HepG2 (cell line): Measurements from ENCODE around the gene FMNL2. TPM values are rescaled to one million over a fixed set of nuclear protein-coding genes. Genes with fewer than 3 reads are reported as not detected.

Experiments
- ATM ChIP-seq: fragments of 450-650 bp; IDR thresholded peaks from 2 replicates; pipeline ENCODE4 v1.7.1; 2017; ENCODE audit warnings: mild to moderate bottlenecking, borderline replicate concordance
- CAMTA2 ChIP-seq: sonication (generic); formaldehyde crosslinking; IDR thresholded peaks from 2 replicates; pipeline ENCODE4 v1.4.0; 2020; ENCODE audit warnings: mild to moderate bottlenecking, missing genetic modification reagents, borderline replicate concordance
- CC2D1A ChIP-seq: sonication (generic); formaldehyde crosslinking; IDR thresholded peaks from 2 replicates; pipeline ENCODE4 v1.8.1; 2023; ENCODE audit warnings: mild to moderate bottlenecking, missing genetic modification reagents
- CENPT ChIP-seq: sonication (generic); formaldehyde crosslinking; IDR thresholded peaks from 2 replicates; pipeline ENCODE4 v1.8.0; 2022; ENCODE audit warnings: low read depth, mild to moderate bottlenecking, moderate library complexity, missing genetic modification reagents
- CHD4 ChIP-seq: fragments of 200-600 bp; sonication (generic); IDR thresholded peaks from 2 replicates; pipeline ENCODE4 v1.7.0; 2017; ENCODE audit warnings: mild to moderate bottlenecking, low read length, borderline replicate concordance
- FIP1L1 ChIP-seq: fragments of 200-400 bp; formaldehyde crosslinking; IDR thresholded peaks from 2 replicates; pipeline ENCODE4 v1.6.1; 2018; ENCODE audit warnings: low read depth, mild to moderate bottlenecking, low read length, moderate library complexity, borderline replicate concordance; ENCODE audit not compliant: insufficient read depth
- HNRNPH1 ChIP-seq: fragments of 200-400 bp; formaldehyde crosslinking; optimal IDR thresholded peaks from 2 replicates; pipeline ENCODE3; 2017; ENCODE audit warnings: mild to moderate bottlenecking, low read depth, low read length
- JDP2 ChIP-seq: sonication (generic); formaldehyde crosslinking; IDR thresholded peaks from 2 replicates; pipeline ENCODE4 v1.8.1; 2022; ENCODE audit warnings: missing genetic modification reagents, borderline replicate concordance
- JUNB ChIP-seq: sonication (generic); formaldehyde crosslinking; IDR thresholded peaks from 2 replicates; pipeline ENCODE4 v1.8.0; 2022; ENCODE audit warnings: missing genetic modification reagents, mild to moderate bottlenecking, borderline replicate concordance
- SMAD1 ChIP-seq: sonication (generic); formaldehyde crosslinking; IDR thresholded peaks from 2 replicates; pipeline ENCODE4 v1.4.0; 2020; ENCODE audit warnings: missing genetic modification reagents, low read depth, mild to moderate bottlenecking, borderline replicate concordance
- ZFP62 ChIP-seq: sonication (generic); formaldehyde crosslinking; IDR thresholded peaks from 2 replicates; pipeline ENCODE4 v1.4.0; 2020; ENCODE audit warnings: missing genetic modification reagents
- ZNF20 ChIP-seq: sonication (generic); formaldehyde crosslinking; IDR thresholded peaks from 2 replicates; pipeline ENCODE4 v1.4.0; 2020; ENCODE audit warnings: mild to moderate bottlenecking, moderate library complexity, missing genetic modification reagents
- ZNF383 ChIP-seq: sonication (generic); formaldehyde crosslinking; IDR thresholded peaks from 2 replicates; pipeline ENCODE4 v1.4.0; 2020; ENCODE audit warnings: missing genetic modification reagents, mild to moderate bottlenecking, borderline replicate concordance
- ZNF460 ChIP-seq: sonication (generic); formaldehyde crosslinking; IDR thresholded peaks from 2 replicates; pipeline ENCODE4 v1.5.1; 2020; ENCODE audit warnings: missing genetic modification reagents, mild to moderate bottlenecking, borderline replicate concordance
- ZNF564 ChIP-seq: sonication (generic); formaldehyde crosslinking; IDR thresholded peaks from 2 replicates; pipeline ENCODE4 v1.8.1; 2023; ENCODE audit warnings: mild to moderate bottlenecking, missing genetic modification reagents
- ZNF780A ChIP-seq: sonication (generic); formaldehyde crosslinking; IDR thresholded peaks from 2 replicates; pipeline ENCODE4 v1.8.0; 2022; ENCODE audit warnings: mild to moderate bottlenecking, missing genetic modification reagents, moderate library complexity
- polyA plus RNA-seq, 8 experiments: library from polyadenylated mRNA; depleted of rRNA in 3 of 8; stranded (reverse) in 7 of 8; unstranded in 1 of 8; fragments of >200 nt; fragmentation: Illumina TruSeq in 4 of 8; extraction: Trizol in 4 of 8; gene quantifications; 2 replicates each; pipeline versions ENCODE4 v1.2.1 to v1.2.3, GENCODE V29; 2011 to 2016; ENCODE audit warnings: low read depth in 4 of 8, missing spikeins in 1 of 8, mixed read lengths in 1 of 8; ENCODE audit not compliant: insufficient read depth in 1 of 8
- total RNA-seq, 5 experiments: library from RNA; depleted of rRNA; stranded (reverse); fragments of >200 nt; fragmentation: Illumina TruSeq; extraction: Trizol; gene quantifications; 2 replicates each; pipeline ENCODE4 v1.2.3, GENCODE V29; 2016; ENCODE audit warnings: low read depth in 1 of 5
- TF ChIP-seq, protein P1 (sequence below): sonication (generic); formaldehyde crosslinking; IDR thresholded peaks from 2 replicates; pipeline ENCODE4 v1.5.0; 2020; ENCODE audit warnings: missing genetic modification reagents
- TF ChIP-seq, protein P2 (sequence below), 2 experiments: fragments of 450-650 bp in 1 of 2; sonication (generic) in 1 of 2; formaldehyde crosslinking; IDR thresholded peaks; 2 replicates each; pipeline versions ENCODE4 v1.5.0 to v1.8.0; 2020 to 2022; ENCODE audit warnings: mild to moderate bottlenecking in 1 of 2, missing genetic modification reagents in 1 of 2
- TF ChIP-seq, protein P3 (sequence below): sonication (generic); formaldehyde crosslinking; IDR thresholded peaks from 2 replicates; pipeline ENCODE4 v1.8.0; 2022; ENCODE audit warnings: missing genetic modification reagents, mild to moderate bottlenecking, inconsistent platforms, borderline replicate concordance
- TF ChIP-seq, protein P4 (sequence below): sonication (generic); formaldehyde crosslinking; IDR thresholded peaks from 2 replicates; pipeline ENCODE4 v1.4.0; 2020; ENCODE audit warnings: missing genetic modification reagents
- TF ChIP-seq, protein P5 (sequence below): sonication (generic); formaldehyde crosslinking; IDR thresholded peaks from 2 replicates; pipeline ENCODE4 v1.5.0; 2020; ENCODE audit warnings: missing genetic modification reagents, mild to moderate bottlenecking, borderline replicate concordance

The FMNL2 gene
- total and polyA plus RNA-seq, 2 of the 13 experiments (the other 11 are each of a cell fraction or from before 2014, with no cell fraction given): 66.5 to 67.7 TPM

DNA sequence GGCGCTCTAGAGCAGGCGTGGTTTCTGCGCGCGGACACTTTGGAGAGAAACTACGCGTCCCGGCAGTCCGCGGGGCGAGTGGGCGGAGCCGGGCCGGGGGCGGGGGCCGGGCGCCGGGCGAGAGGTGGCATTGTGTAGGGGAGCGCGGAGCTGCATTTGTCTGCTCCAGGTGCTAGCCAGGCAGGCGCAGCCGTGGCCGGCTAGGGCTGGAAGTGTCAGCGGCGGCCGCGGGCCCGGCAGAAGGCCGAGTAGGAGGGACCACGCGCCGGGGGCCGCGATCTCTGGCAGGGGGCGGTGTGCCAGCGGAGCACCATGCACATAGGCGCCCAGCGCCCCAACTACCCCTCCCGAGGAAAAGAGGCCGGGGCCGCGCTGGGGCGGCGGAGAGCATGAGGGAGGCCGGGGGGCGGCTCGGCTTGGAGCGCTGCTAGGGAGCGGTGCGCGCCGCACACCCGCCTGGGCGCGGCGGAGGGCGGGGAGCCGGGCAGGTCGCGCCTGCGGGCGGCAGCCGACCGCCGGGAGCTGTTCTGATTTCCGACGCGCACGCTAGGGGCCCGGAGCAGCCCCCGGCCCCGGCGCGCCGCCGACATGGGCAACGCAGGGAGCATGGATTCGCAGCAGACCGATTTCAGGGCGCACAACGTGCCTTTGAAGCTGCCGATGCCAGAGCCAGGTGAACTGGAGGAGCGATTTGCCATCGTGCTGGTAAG lies at the start of gene FMNL2 (continued):
- TF ChIP-seq FIP1L1 (no peak), ZFP62 (CRISPR knock-in tag) (no peak), CAMTA2 (CRISPR knock-in tag) (no peak), CHD4 (0 out of 2 replicates have a peak, but pooled peaks have one; percentile 37), SMAD1 (no peak), ZNF564 (peak; percentile 93; the same call in 1 of the 2 replicates), JUNB (CRISPR knock-in tag) (no peak), ZNF383 (CRISPR knock-in tag) (no peak), ZNF20 (CRISPR knock-in tag) (no peak; the same call in 1 of the 2 replicates), ATM (no peak), CENPT (CRISPR knock-in tag) (peak; percentile 80; the same call in 1 of the 2 replicates), CC2D1A (CRISPR knock-in tag) (no peak), ZNF780A (CRISPR knock-in tag) (no peak), HNRNPH1 (no peak), ZNF460 (CRISPR knock-in tag) (no peak), JDP2 (no peak)
- TF ChIP-seq, protein P1, sequence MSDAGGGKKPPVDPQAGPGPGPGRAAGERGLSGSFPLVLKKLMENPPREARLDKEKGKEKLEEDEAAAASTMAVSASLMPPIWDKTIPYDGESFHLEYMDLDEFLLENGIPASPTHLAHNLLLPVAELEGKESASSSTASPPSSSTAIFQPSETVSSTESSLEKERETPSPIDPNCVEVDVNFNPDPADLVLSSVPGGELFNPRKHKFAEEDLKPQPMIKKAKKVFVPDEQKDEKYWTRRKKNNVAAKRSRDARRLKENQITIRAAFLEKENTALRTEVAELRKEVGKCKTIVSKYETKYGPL (CRISPR knock-in tag): 0 out of 2 replicates have a peak, but pooled peaks have one; percentile 37
- TF ChIP-seq, protein P2, sequence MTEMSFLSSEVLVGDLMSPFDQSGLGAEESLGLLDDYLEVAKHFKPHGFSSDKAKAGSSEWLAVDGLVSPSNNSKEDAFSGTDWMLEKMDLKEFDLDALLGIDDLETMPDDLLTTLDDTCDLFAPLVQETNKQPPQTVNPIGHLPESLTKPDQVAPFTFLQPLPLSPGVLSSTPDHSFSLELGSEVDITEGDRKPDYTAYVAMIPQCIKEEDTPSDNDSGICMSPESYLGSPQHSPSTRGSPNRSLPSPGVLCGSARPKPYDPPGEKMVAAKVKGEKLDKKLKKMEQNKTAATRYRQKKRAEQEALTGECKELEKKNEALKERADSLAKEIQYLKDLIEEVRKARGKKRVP (CRISPR knock-in tag; IDR thresholded peaks at IDR 0.05): peak in 1 of 2 experiments; percentile 50; a peak in 2 of 4 replicates
- TF ChIP-seq, protein P3, sequence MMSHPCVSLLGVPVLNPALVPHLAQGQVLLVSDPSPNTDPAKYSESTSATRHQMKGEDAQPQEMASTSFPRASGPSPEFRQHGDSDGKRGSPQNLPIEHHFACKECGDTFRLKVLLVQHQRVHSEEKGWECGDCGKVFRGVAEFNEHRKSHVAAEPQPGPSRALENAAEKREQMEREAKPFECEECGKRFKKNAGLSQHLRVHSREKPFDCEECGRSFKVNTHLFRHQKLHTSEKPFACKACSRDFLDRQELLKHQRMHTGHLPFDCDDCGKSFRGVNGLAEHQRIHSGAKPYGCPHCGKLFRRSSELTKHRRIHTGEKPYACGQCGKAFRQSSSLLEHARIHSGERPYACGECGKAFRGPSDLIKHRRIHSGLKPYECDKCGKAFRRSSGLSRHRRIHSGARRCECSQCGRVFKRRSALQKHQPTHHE: peak; percentile 93; the same call in 1 of the 2 replicates
- TF ChIP-seq, protein P4, sequence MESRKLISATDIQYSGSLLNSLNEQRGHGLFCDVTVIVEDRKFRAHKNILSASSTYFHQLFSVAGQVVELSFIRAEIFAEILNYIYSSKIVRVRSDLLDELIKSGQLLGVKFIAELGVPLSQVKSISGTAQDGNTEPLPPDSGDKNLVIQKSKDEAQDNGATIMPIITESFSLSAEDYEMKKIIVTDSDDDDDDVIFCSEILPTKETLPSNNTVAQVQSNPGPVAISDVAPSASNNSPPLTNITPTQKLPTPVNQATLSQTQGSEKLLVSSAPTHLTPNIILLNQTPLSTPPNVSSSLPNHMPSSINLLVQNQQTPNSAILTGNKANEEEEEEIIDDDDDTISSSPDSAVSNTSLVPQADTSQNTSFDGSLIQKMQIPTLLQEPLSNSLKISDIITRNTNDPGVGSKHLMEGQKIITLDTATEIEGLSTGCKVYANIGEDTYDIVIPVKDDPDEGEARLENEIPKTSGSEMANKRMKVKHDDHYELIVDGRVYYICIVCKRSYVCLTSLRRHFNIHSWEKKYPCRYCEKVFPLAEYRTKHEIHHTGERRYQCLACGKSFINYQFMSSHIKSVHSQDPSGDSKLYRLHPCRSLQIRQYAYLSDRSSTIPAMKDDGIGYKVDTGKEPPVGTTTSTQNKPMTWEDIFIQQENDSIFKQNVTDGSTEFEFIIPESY (CRISPR knock-in tag): peak; percentile 16; the same call in 1 of the 2 replicates
- TF ChIP-seq, protein P5, sequence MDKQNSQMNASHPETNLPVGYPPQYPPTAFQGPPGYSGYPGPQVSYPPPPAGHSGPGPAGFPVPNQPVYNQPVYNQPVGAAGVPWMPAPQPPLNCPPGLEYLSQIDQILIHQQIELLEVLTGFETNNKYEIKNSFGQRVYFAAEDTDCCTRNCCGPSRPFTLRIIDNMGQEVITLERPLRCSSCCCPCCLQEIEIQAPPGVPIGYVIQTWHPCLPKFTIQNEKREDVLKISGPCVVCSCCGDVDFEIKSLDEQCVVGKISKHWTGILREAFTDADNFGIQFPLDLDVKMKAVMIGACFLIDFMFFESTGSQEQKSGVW (CRISPR knock-in tag): no peak
